Measurements from ENCODE around the gene ALCAM. TPM values are rescaled to one million over a fixed set of nuclear protein-coding genes. Genes with fewer than 3 reads are reported as not detected.

Gene ALCAM
- total RNA-seq, 4 donors from 2014 or later, result 9.4 to 25.9 (median 16.6) TPM

DNA sequence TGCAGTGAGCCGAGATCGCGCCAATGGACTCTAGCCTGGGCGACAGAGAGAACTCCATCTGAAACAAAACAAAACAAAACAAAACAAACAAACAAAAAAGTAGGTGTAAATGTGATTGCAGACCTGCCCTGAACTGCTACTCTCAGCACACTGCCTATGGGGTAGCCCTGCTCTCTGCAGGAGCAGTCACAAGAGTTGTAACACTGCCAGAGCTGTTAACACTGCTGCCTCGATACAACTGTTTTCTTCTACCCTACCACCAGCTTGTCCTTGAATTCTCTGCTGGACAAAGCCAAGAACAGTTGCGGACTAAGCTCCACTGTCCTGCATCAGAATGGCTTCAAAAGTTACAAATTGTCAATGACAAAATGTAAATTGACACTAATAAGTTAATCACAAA lies 89.3 kb downstream of the ALCAM start:
- in situ Hi-C loops (cut with MboI; ENCODE audit: low pct_ligation_motif_present in 1 of 4, low pct_unique_long_range_greater_than_20kb in 1 of 4, low sequenced_read_pairs in 3 of 4), result no loop called here
- 87 to 93% methylated on average over 3 to 6 of the region's 6 CpGs for WGBS, 2 donors (ENCODE audit: low coverage in 1 of 2)
- TF ChIP-seq POLR2A (IDR thresholded peaks at IDR 0.05) (no peak), EP300 (IDR thresholded peaks at IDR 0.05; ENCODE audit: low read depth) (no peak), POLR2AphosphoS5 (IDR thresholded peaks at IDR 0.05) (no peak)
- TF ChIP-seq, protein P1, sequence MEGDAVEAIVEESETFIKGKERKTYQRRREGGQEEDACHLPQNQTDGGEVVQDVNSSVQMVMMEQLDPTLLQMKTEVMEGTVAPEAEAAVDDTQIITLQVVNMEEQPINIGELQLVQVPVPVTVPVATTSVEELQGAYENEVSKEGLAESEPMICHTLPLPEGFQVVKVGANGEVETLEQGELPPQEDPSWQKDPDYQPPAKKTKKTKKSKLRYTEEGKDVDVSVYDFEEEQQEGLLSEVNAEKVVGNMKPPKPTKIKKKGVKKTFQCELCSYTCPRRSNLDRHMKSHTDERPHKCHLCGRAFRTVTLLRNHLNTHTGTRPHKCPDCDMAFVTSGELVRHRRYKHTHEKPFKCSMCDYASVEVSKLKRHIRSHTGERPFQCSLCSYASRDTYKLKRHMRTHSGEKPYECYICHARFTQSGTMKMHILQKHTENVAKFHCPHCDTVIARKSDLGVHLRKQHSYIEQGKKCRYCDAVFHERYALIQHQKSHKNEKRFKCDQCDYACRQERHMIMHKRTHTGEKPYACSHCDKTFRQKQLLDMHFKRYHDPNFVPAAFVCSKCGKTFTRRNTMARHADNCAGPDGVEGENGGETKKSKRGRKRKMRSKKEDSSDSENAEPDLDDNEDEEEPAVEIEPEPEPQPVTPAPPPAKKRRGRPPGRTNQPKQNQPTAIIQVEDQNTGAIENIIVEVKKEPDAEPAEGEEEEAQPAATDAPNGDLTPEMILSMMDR (IDR thresholded peaks at IDR 0.05), result no peak
- H3K36me3 ChIP-seq, result no peaks in the 10 kb centered on the region
- intact Hi-C loops (cut with DNase I; ENCODE audit: low total_unique reads), result no loop called here
- no peak for DNase-seq
- no peak overlapping the region for H3K27ac ChIP-seq
- H3K4me3 ChIP-seq, result no peak overlapping the region
- no peaks in the 10 kb centered on the region for H3K4me1 ChIP-seq
- H3K9me3 ChIP-seq, result no peaks in the 10 kb centered on the region
- H3K27me3 ChIP-seq, result no peaks in the 10 kb centered on the region

DNA sequence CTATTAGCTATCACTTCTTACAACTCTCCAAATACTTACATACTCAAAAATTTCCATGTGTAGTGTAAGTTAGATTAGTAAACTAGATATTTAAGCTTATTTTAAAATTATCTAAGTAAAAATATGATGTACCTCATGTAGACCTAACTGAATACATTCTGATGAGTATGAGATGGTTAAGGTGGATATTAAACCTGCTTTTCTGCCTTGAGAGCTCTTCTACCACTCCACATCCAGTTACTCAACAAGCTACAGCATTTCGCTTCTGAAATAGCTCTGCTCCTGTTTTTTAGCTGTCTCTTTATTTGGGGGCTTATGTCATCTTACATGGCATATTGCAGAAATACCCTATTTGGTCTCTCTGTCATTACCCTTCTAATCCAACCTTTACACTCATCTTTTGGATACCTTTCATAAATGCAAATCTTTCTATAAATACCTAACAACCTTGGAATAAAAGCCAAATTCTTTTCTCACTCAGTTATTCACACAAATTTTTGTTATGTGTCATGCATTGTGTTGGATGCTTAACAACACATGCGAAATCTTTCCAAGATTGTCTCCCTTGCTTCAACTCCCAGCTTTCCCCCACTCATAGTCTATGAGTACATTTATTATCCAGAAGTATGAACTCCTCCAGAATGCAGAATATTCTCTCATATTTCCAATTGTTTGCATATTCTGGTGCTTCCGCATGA lies 92.0 kb downstream of the ALCAM start:
- Histone ChIP-seq H3K4me3 (no peak overlapping the region), H3K9me3 (no peaks in the 10 kb centered on the region), H3K27ac (no peak overlapping the region), H3K36me3 (no peaks in the 10 kb centered on the region), H3K4me1 (no peaks in the 10 kb centered on the region), H3K27me3 (no peaks in the 10 kb centered on the region)
- 82 to 94% methylated on average over 3 of the region's 3 CpGs for WGBS, 2 donors (ENCODE audit: low coverage in 1 of 2)
- DNase-seq, result no peak
- TF ChIP-seq EP300 (IDR thresholded peaks at IDR 0.05; ENCODE audit: low read depth) (no peak), POLR2A (IDR thresholded peaks at IDR 0.05) (no peak), POLR2AphosphoS5 (IDR thresholded peaks at IDR 0.05) (no peak)
- TF ChIP-seq, protein P1 (IDR thresholded peaks at IDR 0.05), result no peak
- in situ Hi-C loops (cut with MboI; ENCODE audit: low pct_ligation_motif_present in 1 of 4, low pct_unique_long_range_greater_than_20kb in 1 of 4, low sequenced_read_pairs in 3 of 4), result no loop called here
- intact Hi-C loops (cut with DNase I; ENCODE audit: low total_unique reads), result no loop called here

DNA sequence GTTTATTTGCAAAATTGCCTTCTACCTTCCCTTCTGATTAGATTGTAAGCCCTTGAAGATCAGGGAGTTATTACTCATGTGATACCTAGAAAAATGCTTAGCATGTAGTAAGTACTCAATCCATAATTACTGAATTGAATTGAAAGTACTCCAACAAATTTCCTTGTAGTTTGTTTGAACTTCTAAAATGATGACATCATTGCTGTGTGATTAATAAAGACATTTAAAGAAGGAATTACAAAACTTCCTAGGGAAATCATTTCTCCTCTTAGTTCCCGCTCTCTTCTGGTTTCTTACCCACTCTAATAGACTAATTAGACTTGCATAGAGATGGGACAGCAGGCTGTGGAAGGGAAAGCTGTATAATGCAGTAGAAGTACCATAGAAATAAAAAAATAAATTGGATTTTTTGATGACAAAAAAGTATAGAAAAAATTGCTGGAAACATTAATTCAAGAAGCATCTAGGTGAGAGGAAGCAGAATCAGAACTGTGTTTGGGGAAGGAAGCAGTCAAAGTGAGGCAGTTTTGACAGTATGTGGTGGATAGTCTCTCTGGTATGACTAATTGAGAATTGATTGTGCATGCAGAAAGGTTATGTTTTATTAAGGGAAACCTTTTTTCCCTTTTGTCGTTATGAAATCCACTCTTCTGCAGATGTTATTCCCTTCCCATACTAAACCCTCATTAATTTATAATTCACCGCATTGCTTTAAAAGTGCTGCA lies 93.0 kb downstream of the ALCAM start:
- no peak overlapping the region for H3K4me3 ChIP-seq
- no peak for DNase-seq
- TF ChIP-seq EP300 (IDR thresholded peaks at IDR 0.05; ENCODE audit: low read depth), result no peak
- TF ChIP-seq, protein P1 (IDR thresholded peaks at IDR 0.05), result no peak
- TF ChIP-seq POLR2AphosphoS5 (IDR thresholded peaks at IDR 0.05), result no peak
- TF ChIP-seq POLR2A (IDR thresholded peaks at IDR 0.05), result no peak
- no peaks in the 10 kb centered on the region for H3K4me1 ChIP-seq
- no peaks in the 10 kb centered on the region for H3K36me3 ChIP-seq
- in situ Hi-C loops (cut with MboI; ENCODE audit: low pct_ligation_motif_present in 1 of 4, low pct_unique_long_range_greater_than_20kb in 1 of 4, low sequenced_read_pairs in 3 of 4) (no loop called here), intact Hi-C loops (cut with DNase I; ENCODE audit: low total_unique reads) (no loop called here)
- no peaks in the 10 kb centered on the region for H3K9me3 ChIP-seq
- WGBS, 2 donors (ENCODE audit: low coverage in 1 of 2), result 75 to 76% methylated on average over 3 of the region's 3 CpGs
- H3K27ac ChIP-seq, result no peak overlapping the region
- H3K27me3 ChIP-seq, result no peaks in the 10 kb centered on the region

DNA sequence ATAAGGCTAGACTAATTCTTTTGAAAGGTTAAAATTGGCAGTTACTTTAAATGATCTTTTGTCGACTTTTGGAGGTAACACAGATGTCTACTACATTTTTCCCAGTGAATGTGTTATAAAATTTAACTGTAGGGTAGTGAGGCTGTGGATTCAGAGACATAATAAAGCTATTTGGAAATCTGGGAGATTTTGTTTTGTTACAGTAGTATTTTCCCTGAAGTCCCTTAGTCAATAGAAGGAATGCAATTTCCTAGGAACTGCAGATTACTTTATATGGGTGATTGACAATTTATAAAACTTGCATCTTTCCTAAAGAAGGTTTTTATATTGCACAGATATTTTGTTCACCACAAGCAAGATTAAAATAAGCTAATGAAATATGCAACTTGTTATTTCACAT lies 96.9 kb downstream of the ALCAM start:
- no peaks in the 10 kb centered on the region for H3K4me1 ChIP-seq
- 68 to 77% methylated on average over 1 of the region's 1 CpG for WGBS, 2 donors (ENCODE audit: low coverage in 1 of 2)
- TF ChIP-seq EP300 (IDR thresholded peaks at IDR 0.05; ENCODE audit: low read depth) (no peak), POLR2AphosphoS5 (IDR thresholded peaks at IDR 0.05) (no peak), POLR2A (IDR thresholded peaks at IDR 0.05) (no peak)
- TF ChIP-seq, protein P1 (IDR thresholded peaks at IDR 0.05), result no peak
- H3K9me3 ChIP-seq, result no peaks in the 10 kb centered on the region
- in situ Hi-C loops (cut with MboI; ENCODE audit: low pct_ligation_motif_present in 1 of 4, low pct_unique_long_range_greater_than_20kb in 1 of 4, low sequenced_read_pairs in 3 of 4), result no loop called here
- no peaks in the 10 kb centered on the region for H3K27me3 ChIP-seq
- no peak for DNase-seq
- intact Hi-C loops (cut with DNase I; ENCODE audit: low total_unique reads), result no loop called here
- no peak overlapping the region for H3K4me3 ChIP-seq
- H3K27ac ChIP-seq, result no peak overlapping the region
- no peaks in the 10 kb centered on the region for H3K36me3 ChIP-seq

All from transverse colon (tissue), 4 donors.